MM.1S (cell line): ENCODE data around the gene S1PR2.

Experiments
- CTCF ChIP-seq: fragments of 300-600 bp; sonication (generic); IDR thresholded peaks from 2 replicates; pipeline ENCODE4 v1.5.1; 2016; ENCODE audit warnings: antibody characterized with exemption, low read length, mixed read lengths
- EZH2phosphoT487 ChIP-seq: fragments of 300-600 bp; sonication (generic); IDR thresholded peaks from 2 replicates; pipeline ENCODE4 v1.6.1; 2018; ENCODE audit warnings: antibody characterized with exemption, low read length

DNA sequence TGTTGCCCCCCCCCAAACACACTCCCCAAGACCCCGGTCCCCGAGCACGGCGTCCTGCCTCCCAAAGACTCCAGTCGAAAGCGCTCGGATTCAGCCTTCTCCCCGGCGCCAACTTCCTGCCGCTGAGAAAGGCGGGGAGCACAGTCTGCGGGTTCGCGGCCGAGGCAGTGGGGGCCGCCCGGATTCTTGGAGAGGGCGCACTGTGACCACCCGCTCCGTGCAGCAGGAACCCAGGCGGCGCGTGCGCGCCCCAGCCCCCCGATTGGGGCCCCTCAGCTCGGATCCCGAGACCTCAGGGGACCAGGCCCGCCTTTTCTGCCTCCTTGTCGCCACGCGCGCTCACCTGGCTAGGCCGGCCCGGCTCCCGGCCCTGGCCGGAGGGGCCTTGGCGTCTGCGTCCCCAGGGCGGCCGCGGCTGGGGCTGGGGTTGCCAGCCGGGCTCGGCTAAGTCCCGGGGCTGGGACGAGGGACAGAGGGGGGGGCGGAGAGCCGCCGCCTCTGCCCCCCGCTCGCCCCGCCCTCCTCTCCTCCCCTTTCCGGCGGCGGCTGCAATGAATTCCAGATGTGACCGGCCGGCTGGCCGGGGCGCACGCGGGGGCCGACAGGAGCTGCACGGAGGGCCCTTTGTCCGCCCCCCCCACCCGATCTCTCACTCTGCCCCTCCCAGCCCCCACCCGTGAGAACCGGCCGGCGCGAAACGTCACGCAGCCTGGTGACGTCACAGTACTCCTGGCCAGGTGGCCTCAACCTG is at the start of gene S1PR2:
- TF ChIP-seq CTCF (no peak), EZH2phosphoT487 (no peak)
